ENCODE measurements around the gene AGAP1. TPM values are rescaled to one million over a fixed set of nuclear protein-coding genes. Genes with fewer than 3 reads are reported as not detected.
"Not testable (repeated sequence)": the region's sequence is repeated elsewhere in the genome, so short reads cannot be mapped to it uniquely, and the experiment has no call there.

AGAP1 gene
- polyA plus RNA-seq, 5 donors = 14.7 to 19.2 (median 18.4) TPM

- no peak for DNase-seq
Observed at GRCh38 chr2:235591231-235591730, 97.4 kb downstream of the AGAP1 start.

DNA sequence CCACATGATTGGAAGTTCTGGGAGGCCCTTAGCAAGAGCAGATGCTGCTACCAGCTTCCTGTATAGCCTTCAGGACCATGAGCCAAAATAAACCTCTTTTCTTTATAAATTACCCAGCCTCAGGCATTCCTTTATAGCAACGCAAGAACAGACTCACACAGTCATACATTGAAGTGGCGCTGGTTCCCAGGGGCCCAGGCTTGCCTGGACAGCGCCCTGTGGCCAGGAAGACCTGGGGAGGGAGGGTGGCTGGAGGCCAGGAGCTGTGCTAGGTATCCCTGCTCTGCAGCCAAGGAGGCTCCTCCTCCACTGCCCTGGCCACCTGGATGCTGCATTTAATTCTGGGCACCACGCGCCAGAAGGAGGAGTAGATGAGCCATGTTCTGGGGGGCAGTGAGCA is 98.1 kb downstream of the AGAP1 start:
- no peak for DNase-seq

DNA sequence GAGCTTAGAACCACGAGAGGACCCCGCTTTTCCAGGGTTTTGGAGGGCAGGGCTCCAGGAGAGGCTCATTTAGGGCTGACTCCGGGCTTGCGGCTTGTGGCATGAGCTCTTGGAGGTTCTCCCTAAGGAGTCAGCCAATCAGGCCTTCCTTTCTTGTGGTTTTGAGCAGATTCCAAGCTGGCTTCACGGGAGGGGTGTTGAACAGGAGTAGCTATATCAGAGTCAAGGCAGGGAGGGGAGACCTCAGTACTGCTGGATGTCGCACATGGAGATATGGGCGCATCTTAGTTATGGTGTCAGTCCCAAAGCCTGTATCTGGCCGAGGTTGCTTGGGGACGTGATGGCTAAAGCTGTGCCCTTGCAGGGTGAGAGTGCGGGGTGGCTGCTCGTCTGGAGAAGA is 98.6 kb downstream of the AGAP1 start:
- DNase-seq = no peak

DNA sequence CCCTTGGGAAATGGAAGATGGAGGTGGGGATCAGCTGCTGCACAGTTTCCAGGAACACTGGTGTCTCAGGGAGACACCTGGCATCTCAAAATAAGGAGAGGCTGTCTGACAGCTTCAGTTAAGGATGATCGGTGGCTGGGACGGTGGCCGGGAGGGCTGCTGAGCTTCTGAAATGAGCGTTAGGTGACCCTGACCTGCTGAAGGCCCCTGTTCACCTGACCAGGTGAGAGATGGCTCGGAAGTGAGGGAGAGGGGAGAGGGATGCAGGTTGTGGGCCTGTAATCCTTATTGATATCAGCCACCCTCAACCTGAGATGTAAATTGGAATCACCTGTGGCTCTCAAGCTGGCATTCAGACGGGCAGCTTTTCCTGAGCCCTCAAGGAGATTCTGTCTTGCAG is 99.0 kb downstream of the AGAP1 start:
- DNase-seq = no peak

DNA sequence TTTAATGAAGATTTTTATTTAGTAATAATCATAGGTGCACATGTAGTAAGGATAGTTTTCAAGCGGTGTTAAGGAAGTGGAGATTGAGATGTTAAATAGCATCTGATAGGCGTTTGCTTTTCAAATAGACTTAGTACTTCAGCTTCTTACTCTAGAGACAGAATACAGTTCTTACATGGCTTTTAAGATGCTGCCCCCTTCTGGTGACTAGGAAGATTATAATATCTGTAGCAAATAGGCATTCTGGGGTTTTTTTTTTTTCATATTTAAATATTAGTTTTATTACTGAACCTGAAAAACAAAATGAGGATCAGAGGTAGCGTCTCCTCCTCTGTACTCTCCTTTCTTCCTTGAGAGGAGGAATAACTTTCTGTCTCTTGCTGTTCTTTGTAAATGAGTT is 100.2 kb downstream of the AGAP1 start:
- DNase-seq = peak; percentile 59 to 65

DNA sequence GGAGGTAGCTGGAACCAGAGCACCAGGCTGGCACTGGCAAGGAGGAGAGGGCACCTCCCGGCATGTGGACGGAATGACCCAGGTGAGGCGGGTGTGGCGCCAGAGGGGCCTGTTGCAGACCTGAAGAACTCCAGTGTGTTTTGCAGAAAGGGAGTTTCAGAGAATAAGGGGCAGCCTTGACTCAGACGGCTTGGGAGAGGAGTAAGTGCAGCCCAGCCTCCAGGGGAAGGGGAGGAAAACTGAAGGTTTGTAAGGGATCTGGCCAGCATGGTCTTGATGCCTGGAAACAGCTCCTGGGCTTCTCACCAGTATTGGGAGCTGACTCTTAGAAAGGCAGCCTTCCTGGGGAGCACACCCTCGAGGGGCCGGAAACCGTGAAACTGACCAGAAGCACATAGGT is 101.1 kb downstream of the AGAP1 start:
- no peak for DNase-seq

DNA sequence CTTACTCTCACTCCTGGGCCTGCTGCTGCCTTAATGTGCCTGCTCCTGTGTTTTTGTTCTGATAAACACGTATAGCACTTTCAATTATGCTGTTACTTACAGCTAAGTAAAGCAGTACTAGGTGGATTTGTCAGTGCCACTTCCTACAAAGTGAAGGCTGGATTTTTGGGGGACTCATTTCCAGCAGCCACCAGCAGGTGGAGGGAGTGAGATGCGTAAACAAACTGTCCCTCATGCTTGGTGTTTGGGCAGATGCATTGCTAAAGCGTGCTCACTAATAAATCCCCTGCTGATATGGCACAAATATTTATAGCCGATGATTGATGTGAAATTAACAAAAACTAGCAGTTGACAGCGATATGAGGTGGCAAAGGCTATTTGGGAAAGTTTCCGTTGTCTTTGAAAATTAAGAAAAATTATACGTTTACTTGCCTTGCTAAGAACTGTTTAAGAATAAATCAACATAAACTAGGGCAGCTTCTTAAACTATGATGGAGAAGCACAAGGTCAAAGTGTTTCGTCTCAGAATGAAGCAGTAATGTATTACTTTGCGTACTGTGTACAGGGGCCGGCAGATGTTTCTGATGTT is 101.7 kb downstream of the AGAP1 start:
- DNase-seq = peak; percentile 55 to 59

GRCh38 chr2:235596272-235596671 is 102.4 kb downstream of the AGAP1 start:
- DNase-seq = no peak

DNA sequence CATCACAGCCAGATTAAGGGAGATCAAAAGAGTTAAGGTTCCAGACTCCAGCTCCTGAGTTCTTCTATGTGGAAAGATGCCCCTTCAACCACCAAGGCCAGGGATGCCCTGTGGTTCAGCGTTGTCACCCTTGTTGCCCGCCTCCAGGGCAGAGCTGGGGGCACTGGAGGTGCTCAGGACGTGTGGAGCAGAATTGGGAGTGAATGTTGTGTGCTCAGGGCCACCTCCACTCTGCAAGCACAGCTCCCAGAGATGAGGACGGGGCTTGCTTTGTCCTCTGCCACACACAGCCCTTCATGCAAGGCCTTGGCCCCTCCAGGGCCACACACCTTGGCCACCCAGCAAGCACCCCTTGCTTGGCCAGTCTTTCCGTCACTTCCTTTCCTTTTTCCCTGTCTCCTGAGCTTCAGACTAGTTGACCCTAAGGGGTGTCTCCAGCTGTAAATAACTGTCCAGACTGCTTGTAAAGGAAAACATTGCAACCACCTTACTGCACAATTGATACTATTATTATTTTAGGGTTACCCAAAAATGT is 103.3 kb downstream of the AGAP1 start:
- DNase-seq = no peak

GRCh38 chr2:235598026-235598425 is 104.2 kb downstream of the AGAP1 start:
- DNase-seq = no peak

DNA sequence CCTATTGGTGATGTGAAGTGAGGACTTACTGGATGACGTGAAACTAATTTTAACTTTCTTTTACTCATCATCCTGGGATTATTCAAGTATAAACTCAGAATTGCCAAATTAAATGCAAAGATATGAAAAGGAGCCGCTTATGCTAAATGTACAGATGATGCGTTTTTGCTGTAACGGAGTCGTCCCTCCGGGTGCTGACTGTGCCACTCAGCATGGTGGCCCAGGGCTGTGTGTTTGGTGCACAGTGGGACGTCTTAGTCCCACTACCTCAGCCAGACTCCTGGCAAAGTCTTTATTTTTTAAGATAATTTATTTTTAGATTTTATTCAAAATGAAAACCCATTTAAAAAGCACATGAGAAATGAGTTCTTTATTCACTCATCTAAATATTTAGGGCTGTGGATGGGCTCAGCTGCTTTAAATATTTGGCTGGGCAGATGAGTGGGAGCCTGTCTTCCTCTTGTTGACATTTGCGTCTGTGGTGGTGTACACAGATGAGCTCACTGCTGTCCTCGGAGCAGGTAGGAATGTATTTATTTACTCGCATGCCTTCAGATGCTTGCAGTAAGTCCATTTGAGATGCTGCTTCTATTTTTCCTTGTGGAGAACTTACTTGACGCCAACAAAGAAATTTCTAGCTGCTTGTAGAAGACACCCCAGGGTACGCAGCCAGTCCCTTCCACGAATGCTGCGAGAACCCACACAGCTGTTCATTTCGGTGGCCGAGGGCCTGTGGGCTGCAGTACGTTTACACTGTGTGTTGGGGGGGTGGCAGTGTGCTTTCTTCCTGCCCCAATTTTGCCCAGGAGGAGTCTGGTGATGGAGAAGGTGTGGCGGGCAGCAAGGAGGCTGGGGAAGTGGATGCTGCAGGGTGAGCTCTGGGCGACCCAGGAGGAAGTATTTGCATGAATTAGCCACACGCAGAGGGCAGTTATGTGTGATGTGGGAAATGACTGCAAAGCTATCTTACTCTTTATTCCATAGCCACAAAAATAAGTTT is 105.0 kb downstream of the AGAP1 start:
- no peak for DNase-seq

GRCh38 chr2:235599596-235600338 is 105.9 kb downstream of the AGAP1 start:
- DNase-seq = no peak

DNA sequence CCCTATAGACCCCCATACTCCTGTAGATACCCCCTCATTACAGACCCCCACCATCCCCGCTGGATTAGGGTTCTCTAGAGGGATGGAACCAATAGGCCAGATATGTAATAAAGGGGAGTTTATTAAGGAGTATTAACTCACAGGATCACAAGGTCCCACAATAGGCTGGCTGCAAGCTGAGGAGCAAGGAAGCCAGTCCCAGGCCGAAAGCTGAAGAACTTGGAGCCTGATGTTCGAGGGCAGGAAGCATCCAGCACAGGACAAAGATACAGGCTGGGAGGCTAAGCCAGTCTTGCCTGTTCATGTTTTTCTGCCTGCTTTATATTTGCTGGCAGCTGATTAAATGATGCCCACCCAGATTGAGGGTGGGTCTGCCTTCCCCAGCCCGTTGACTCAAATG is 106.6 kb downstream of the AGAP1 start:
- no peak for DNase-seq

GRCh38 chr2:235600926-235601325 is 107.1 kb downstream of the AGAP1 start:
- no peak for DNase-seq

GRCh38 chr2:235601960-235602704 is 108.3 kb downstream of the AGAP1 start:
- no peak for DNase-seq

DNA sequence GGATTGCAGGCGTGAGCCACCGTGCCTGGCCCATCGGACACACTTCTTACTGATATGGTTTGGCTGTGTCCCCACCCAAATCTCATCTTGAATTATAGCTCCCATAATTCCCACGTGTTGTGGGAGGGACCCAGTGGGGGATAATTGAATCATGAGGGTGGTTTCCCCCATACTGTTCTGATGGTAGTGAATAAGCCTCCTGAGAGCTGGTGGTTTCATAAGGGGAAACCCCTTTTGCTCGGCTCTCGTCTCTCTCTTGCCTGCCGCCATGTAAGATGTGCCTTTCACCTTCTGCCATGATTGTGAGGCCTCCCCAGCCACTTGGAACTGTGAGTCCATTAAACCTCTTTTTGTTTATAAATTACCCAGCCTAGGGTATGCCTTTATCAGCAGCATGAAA is 109.1 kb downstream of the AGAP1 start:
- DNase-seq = not testable (repeated sequence)

GRCh38 chr2:235603659-235604058 is 109.8 kb downstream of the AGAP1 start:
- no peak for DNase-seq

- peak; percentile 67 to 70 for DNase-seq
Observed at GRCh38 chr2:235605312-235606003, 111.6 kb downstream of the AGAP1 start.

DNA sequence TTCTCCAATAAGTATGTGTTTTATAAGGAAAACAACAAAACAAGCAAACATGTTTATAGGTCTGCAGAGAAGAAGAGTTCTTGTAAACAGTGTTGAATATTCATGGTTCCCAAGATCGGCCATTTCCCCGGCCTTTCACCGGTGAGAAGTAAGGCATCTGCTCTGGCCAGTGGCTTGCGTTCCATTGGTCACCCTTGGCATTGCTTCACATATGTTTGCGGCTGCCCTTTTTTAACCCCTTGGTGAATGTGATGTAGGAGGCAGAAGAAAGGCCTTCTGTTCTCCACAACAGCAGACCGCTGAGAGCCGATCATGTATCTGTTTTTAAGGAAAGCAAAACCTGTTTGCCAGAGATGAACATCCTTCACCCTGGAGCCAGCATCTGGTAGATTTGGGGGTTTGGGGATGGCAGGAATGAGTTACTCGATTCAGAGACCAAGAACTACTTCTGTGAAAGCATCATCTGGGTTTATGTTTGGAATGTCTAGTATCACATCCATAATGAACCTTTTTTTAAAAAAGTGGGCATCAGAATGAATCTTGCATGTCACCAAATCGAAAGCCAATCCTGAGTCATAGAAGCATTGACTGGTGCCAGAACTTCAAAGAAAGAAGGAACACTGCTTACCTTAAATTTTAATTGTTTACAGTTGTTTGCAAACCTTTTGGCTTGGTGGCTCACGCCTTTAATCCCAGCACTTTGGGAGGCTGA is 112.3 kb downstream of the AGAP1 start:
- DNase-seq = no peak
